H1 (cell line): ENCODE data around the gene FOXA3. TPM values are rescaled to one million over a fixed set of nuclear protein-coding genes. Genes with fewer than 3 reads are reported as not detected.

Experiments
- CTCF ChIA-PET: fragments of 300-600 bp; sonication (Branson Sonifier 250); formaldehyde crosslinking; loops from one replicate; lab custom pipeline; 2021; ENCODE audit not compliant: partially characterized antibody; lab: Charles Lee
- POLR2A ChIA-PET: fragments of 300-600 bp; sonication (Branson Sonifier 250); formaldehyde crosslinking; loops from one replicate; lab custom pipeline; 2021; ENCODE audit warnings: inconsistent platforms; ENCODE audit not compliant: partially characterized antibody; lab: Charles Lee
- DNase-seq, 2 experiments: peaks; one replicate each; pipeline versions ENCODE4 v3.0.0 to v3.0.0-alpha.2; 2010 to 2022; ENCODE audit warnings: low spot score in 2 of 2, low read depth in 1 of 2, mixed read lengths in 1 of 2
- FAIRE-seq: peaks from 2 replicates; lab custom pipeline; 2011; peaks lifted over from hg19 to GRCh38; lab: Jason Lieb, UNC
- H2AFZ ChIP-seq: 2 replicates; pipeline ENCODE4 v1.8.1; 2012; ENCODE audit warnings: low read length, inconsistent platforms
- H2AK5ac ChIP-seq: 2 replicates; pipeline ENCODE4 v1.6.1; 2013; ENCODE audit warnings: low read depth, low read length
- H2BK120ac ChIP-seq: replicated peaks from 2 replicates; pipeline ENCODE3; 2013; ENCODE audit warnings: low read depth, low read length, inconsistent platforms
- H2BK12ac ChIP-seq: 2 replicates; pipeline ENCODE4 v1.6.1; 2013; ENCODE audit warnings: low read depth, low read length
- H2BK15ac ChIP-seq: 2 replicates; pipeline ENCODE4 v1.6.1; 2013; ENCODE audit warnings: low read length
- H2BK20ac ChIP-seq: 2 replicates; pipeline ENCODE4 v1.6.1; 2013; ENCODE audit warnings: low read length
- H2BK5ac ChIP-seq: 2 replicates; pipeline ENCODE4 v1.6.1; 2013; ENCODE audit warnings: low read depth, low read length
- H3K14ac ChIP-seq: 2 replicates; pipeline ENCODE4 v1.6.1; 2013; ENCODE audit warnings: inconsistent platforms; ENCODE audit not compliant: insufficient read length
- H3K18ac ChIP-seq: 2 replicates; pipeline ENCODE4 v1.6.1; 2013; ENCODE audit warnings: low read length; ENCODE audit errors: extremely low read depth
- H3K23ac ChIP-seq: 2 replicates; pipeline ENCODE4 v1.6.1; 2013; ENCODE audit warnings: inconsistent platforms; ENCODE audit not compliant: insufficient read length
- H3K23me2 ChIP-seq: 2 replicates; pipeline ENCODE4 v1.6.1; 2013; ENCODE audit warnings: low read depth, low read length
- H3K27ac ChIP-seq: 2 replicates; pipeline ENCODE4 v1.6.1; 2011; ENCODE audit warnings: low read depth, low read length, inconsistent platforms
- H3K27me3 ChIP-seq, 4 experiments: replicated peaks in 1 of 4; 1 replicate in 1 of 4; 2 replicates in 3 of 4; pipeline versions ENCODE4 v1.6.1 to v1.8.1; 2011 to 2013; ENCODE audit warnings: low read length in 3 of 4, mild to moderate bottlenecking in 3 of 4, inconsistent platforms in 2 of 4, mixed read lengths in 2 of 4, moderate library complexity in 1 of 4; ENCODE audit not compliant: control insufficient read depth in 3 of 4, insufficient read depth in 3 of 4; ENCODE audit errors: extremely low read depth in 1 of 4
- H3K36me3 ChIP-seq, 4 experiments: 2 replicates each; pipeline versions ENCODE4 v1.6.1 to v1.8.1; 2011 to 2013; ENCODE audit warnings: mild to moderate bottlenecking in 4 of 4, low read length in 3 of 4, moderate library complexity in 2 of 4, control low read depth in 1 of 4, inconsistent platforms in 1 of 4; ENCODE audit not compliant: insufficient read depth in 4 of 4, control insufficient read depth in 2 of 4
- H3K4ac ChIP-seq: replicated peaks from 2 replicates; pipeline ENCODE3; 2013; ENCODE audit warnings: low read length, low read depth, mixed read lengths, inconsistent platforms; ENCODE audit not compliant: insufficient read length
- H3K4me1 ChIP-seq, 4 experiments: replicated peaks in 1 of 4; 1 replicate in 1 of 4; 2 replicates in 3 of 4; pipeline versions ENCODE4 v1.6.1 to v1.8.1; 2011 to 2013; ENCODE audit warnings: low read length in 3 of 4, inconsistent platforms in 2 of 4, mixed read lengths in 1 of 4; ENCODE audit not compliant: insufficient read depth in 4 of 4, control insufficient read depth in 3 of 4
- H3K4me2 ChIP-seq, 2 experiments: 2 replicates each; pipeline versions ENCODE4 v1.6.1 to v1.8.1; 2011 to 2013; ENCODE audit warnings: low read depth in 2 of 2, low read length in 2 of 2, control low read depth in 1 of 2, inconsistent platforms in 1 of 2, mild to moderate bottlenecking in 1 of 2; ENCODE audit not compliant: insufficient read depth in 1 of 2
- H3K4me3 ChIP-seq, 4 experiments: fragments of 200-600, 300-600 bp in 1 of 4; sonication (generic), shearing (Covaris generic), sonication (Bioruptor Twin) in 1 of 4; 2 replicates each; pipeline versions ENCODE4 v1.5.1 to v1.8.1; 2011 to 2016; ENCODE audit warnings: low read length in 4 of 4, low read depth in 3 of 4, control low read depth in 2 of 4, inconsistent platforms in 2 of 4, mild to moderate bottlenecking in 2 of 4, mixed read lengths in 1 of 4, moderate library complexity in 1 of 4; ENCODE audit not compliant: insufficient read depth in 2 of 4; ENCODE audit errors: extremely low read depth in 1 of 4
- H3K56ac ChIP-seq: replicated peaks from 2 replicates; pipeline ENCODE3; 2013; ENCODE audit warnings: low read depth, mild to moderate bottlenecking, mixed read lengths, low read length, inconsistent platforms; ENCODE audit not compliant: insufficient read length
- H3K79me1 ChIP-seq: 2 replicates; pipeline ENCODE4 v1.6.1; 2013; ENCODE audit warnings: low read depth, low read length, control low read depth
- H3K79me2 ChIP-seq, 2 experiments: 2 replicates each; pipeline versions ENCODE4 v1.6.1 to v1.8.1; 2012 to 2013; ENCODE audit warnings: low read length in 2 of 2, mild to moderate bottlenecking in 2 of 2, inconsistent platforms in 1 of 2; ENCODE audit not compliant: insufficient read depth in 2 of 2, control insufficient read depth in 1 of 2
- H3K9ac ChIP-seq, 4 experiments: replicated peaks in 1 of 4; 1 replicate in 1 of 4; 2 replicates in 3 of 4; pipeline versions ENCODE4 v1.6.1 to v1.8.1; 2011 to 2013; ENCODE audit warnings: low read depth in 3 of 4, low read length in 3 of 4, control low read depth in 2 of 4, mild to moderate bottlenecking in 2 of 4, moderate library complexity in 2 of 4, inconsistent platforms in 1 of 4; ENCODE audit errors: extremely low read depth in 1 of 4
- H3K9me3 ChIP-seq, 2 experiments: 2 replicates each; pipeline versions ENCODE4 v1.6.1 to v1.8.1; 2012 to 2013; ENCODE audit warnings: mild to moderate bottlenecking in 2 of 2, moderate library complexity in 2 of 2, control low read depth in 1 of 2, inconsistent platforms in 1 of 2, low read depth in 1 of 2, low read length in 1 of 2, mixed read lengths in 1 of 2; ENCODE audit not compliant: insufficient read depth in 2 of 2
- H4K20me1 ChIP-seq, 2 experiments: replicated peaks in 1 of 2; 2 replicates each; pipeline versions ENCODE3 to v1.8.1; 2011 to 2013; ENCODE audit warnings: inconsistent platforms in 2 of 2, low read length in 2 of 2, mild to moderate bottlenecking in 1 of 2; ENCODE audit not compliant: insufficient read depth in 2 of 2, control insufficient read depth in 1 of 2
- H4K5ac ChIP-seq: 2 replicates; pipeline ENCODE4 v1.6.1; 2013; ENCODE audit warnings: low read length, low read depth, mixed read lengths, inconsistent platforms; ENCODE audit not compliant: insufficient read length
- H4K8ac ChIP-seq: 2 replicates; pipeline ENCODE4 v1.8.0; 2013; ENCODE audit warnings: mild to moderate bottlenecking, moderate library complexity, low read length, inconsistent platforms; ENCODE audit not compliant: insufficient read depth; ENCODE audit errors: extremely low read depth
- H4K91ac ChIP-seq: replicated peaks from 2 replicates; pipeline ENCODE3; 2013; ENCODE audit warnings: low read length, mixed read lengths, inconsistent platforms; ENCODE audit not compliant: insufficient read length
- BACH1 ChIP-seq: IDR thresholded peaks from 2 replicates; pipeline ENCODE4 v1.6.1; 2012; ENCODE audit warnings: low read length, improper control_type of control experiment
- CBX5 ChIP-seq: fragments of 300-800, 300-1000 bp; sonication (generic); IDR thresholded peaks from 2 replicates; pipeline ENCODE4 v1.7.1; 2016; ENCODE audit warnings: antibody characterized with exemption, low read length, low read depth
- CREB1 ChIP-seq: IDR thresholded peaks from 2 replicates; pipeline ENCODE4 v1.6.1; 2012; ENCODE audit warnings: inconsistent platforms
- HDAC2 ChIP-seq, 2 experiments: fragments of 300-600 bp in 1 of 2; sonication (generic) in 1 of 2; IDR thresholded peaks; 2 replicates each; pipeline ENCODE4 v1.6.1; 2011 to 2012; ENCODE audit warnings: low read depth in 2 of 2, low read length in 2 of 2, mild to moderate bottlenecking in 2 of 2, moderate library complexity in 2 of 2, borderline replicate concordance in 1 of 2, inconsistent platforms in 1 of 2
- POLR2A ChIP-seq, 2 experiments: IDR thresholded peaks; 1 replicate in 1 of 2; 2 replicates in 1 of 2; pipeline ENCODE4 v1.6.1; 2011; ENCODE audit warnings: low read depth in 2 of 2, low read length in 2 of 2, mild to moderate bottlenecking in 2 of 2; ENCODE audit errors: control extremely low read depth in 1 of 2
- RNF2 ChIP-seq: fragments of 200-900, 300-1000 bp; sonication (generic); IDR thresholded peaks from 2 replicates; pipeline ENCODE4 v1.7.1; 2016; ENCODE audit warnings: borderline replicate concordance, low read depth, mild to moderate bottlenecking, antibody characterized with exemption, low read length; ENCODE audit not compliant: poor library complexity, severe bottlenecking; ENCODE audit errors: missing control alignments
- RXRA ChIP-seq: IDR thresholded peaks from 2 replicates; pipeline ENCODE4 v1.6.1; 2011; ENCODE audit warnings: low read depth, mild to moderate bottlenecking, low read length, moderate library complexity; ENCODE audit not compliant: insufficient read depth
- SIN3A ChIP-seq, 2 experiments: IDR thresholded peaks in 1 of 2; conservative IDR thresholded peaks in 1 of 2; 2 replicates each; pipeline ENCODE4 v1.6.1; 2011 to 2012; ENCODE audit warnings: low read length in 2 of 2, improper control_type of control experiment in 1 of 2, low read depth in 1 of 2, mild to moderate bottlenecking in 1 of 2
- TAF7 ChIP-seq: optimal IDR thresholded peaks from 2 replicates; pipeline ENCODE3; 2011; ENCODE audit warnings: low read depth, mild to moderate bottlenecking, inconsistent platforms, low read length, moderate library complexity, borderline replicate concordance
- whole genome bisulfite sequencing, 2 experiments: shearing (Covaris generic) in 1 of 2; methylation state at CpG; one replicate each; pipeline versions ENCODE4 v1.1.6 to v1.1.7; 2013 to 2015; ENCODE audit warnings: low lambda C conversion rate in 2 of 2, mixed read lengths in 2 of 2, inconsistent platforms in 1 of 2, low coverage in 1 of 2, missing lambda C conversion rate in 1 of 2; ENCODE audit not compliant: insufficient replicate concordance in 2 of 2, insufficient coverage in 1 of 2, insufficient read length in 1 of 2; ENCODE audit errors: extremely low coverage in 1 of 2, missing lambda C conversion rate in 1 of 2; 5-methylcytosine and 5-hydroxymethylcytosine counted together
- polyA plus RNA-seq, 7 experiments: library from polyadenylated mRNA; depleted of rRNA in 3 of 7; stranded (reverse) in 5 of 7; unstranded in 2 of 7; fragments of >200 nt in 5 of 7; fragments of 200-250 nt in 2 of 7; gene quantifications; 1 replicate in 5 of 7; 2 replicates in 1 of 7; 4 replicates in 1 of 7; pipeline versions ENCODE4 v1.2.1 to v1.2.3, GENCODE V29; 2011 to 2013; ENCODE audit warnings: missing spikeins in 2 of 7, mixed read lengths in 2 of 7
- total RNA-seq: library from RNA; stranded (reverse); fragmentation: NEBNext Ultra II Directional; extraction: Animal tissue kit (Norgen Biotek cat#: 25700); gene quantifications from 2 replicates; pipeline ENCODE4 v1.2.1, GENCODE V29; 2021
- TF ChIP-seq, protein P1 (sequence below), 3 experiments: IDR thresholded peaks; 1 replicate in 2 of 3; 2 replicates in 1 of 3; pipeline versions ENCODE4 v1.5.1 to v1.6.1; 2011; ENCODE audit warnings: low read length in 3 of 3, mild to moderate bottlenecking in 3 of 3, inconsistent platforms in 2 of 3, low read depth in 1 of 3, moderate library complexity in 1 of 3; ENCODE audit not compliant: insufficient read depth in 1 of 3; ENCODE audit errors: control extremely low read depth in 1 of 3

The FOXA3 gene
- total and polyA plus RNA-seq, 2 of the 8 experiments (the other 6 are each of a cell fraction or from before 2014, with no cell fraction given) = 20.2 to 49.1 TPM

DNA sequence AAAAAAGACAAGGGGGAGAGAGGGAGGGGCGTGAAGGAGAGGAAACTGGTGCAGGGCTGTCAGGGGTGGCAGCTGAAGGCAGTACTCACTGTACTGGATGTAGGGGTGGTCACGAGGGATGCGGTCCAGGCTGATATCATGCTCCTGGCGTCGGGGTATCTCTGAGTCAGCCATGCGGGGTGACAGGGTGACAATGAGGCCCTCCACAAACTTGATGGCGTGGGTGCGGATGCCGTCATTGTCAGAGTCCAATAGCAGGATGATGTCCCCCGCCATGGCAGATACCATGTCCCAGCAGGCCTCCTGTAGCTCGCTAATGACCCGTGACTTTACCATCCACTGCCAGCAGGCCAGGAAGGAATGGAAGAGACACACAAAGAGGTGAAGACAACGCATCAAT lies 16.5 kb upstream of the FOXA3 start:
- POLR2A ChIA-PET = interaction anchor here (1.0 to 1.4 kb wide), 2 partner anchors 9 to 27 kb away, joined by 4 to 5 read pairs; no protein-coding TSS in a partner anchor
- H3K9ac ChIP-seq = no peak overlapping the region
- no peak overlapping the region for H2BK15ac ChIP-seq
- H4K20me1 ChIP-seq = peaks cover 3 to 17% of the 10 kb centered on the region in 2 experiments
- H3K79me1 ChIP-seq = no peaks in the 10 kb centered on the region
- no peak overlapping the region for H4K5ac ChIP-seq
- H2BK5ac ChIP-seq = no peak overlapping the region
- no peaks in the 10 kb centered on the region for H3K9me3 ChIP-seq
- WGBS, 2 experiments = 91% methylated on average over 13 of the region's 13 CpGs; no CpG with 5 or more reads in 1 of the 2 experiments
- no peaks in the 10 kb centered on the region for H3K79me2 ChIP-seq
- H3K27me3 ChIP-seq = no peaks in the 10 kb centered on the region; a peak in 1 of 7 replicates
- H3K4me2 ChIP-seq = no peak overlapping the region
- H3K4me1 ChIP-seq = no peaks in the 10 kb centered on the region
- no peak overlapping the region for H4K8ac ChIP-seq
- no peak overlapping the region for H2AK5ac ChIP-seq
- H2AFZ ChIP-seq = no peak overlapping the region
- H3K23me2 ChIP-seq = no peaks in the 10 kb centered on the region
- no peak overlapping the region for H2BK12ac ChIP-seq
- DNase-seq (no peak), FAIRE-seq (no peak)
- H3K14ac ChIP-seq = no peak overlapping the region
- no peak overlapping the region for H3K56ac ChIP-seq
- H2BK120ac ChIP-seq = no peak overlapping the region
- no peak overlapping the region for H3K18ac ChIP-seq
- CTCF ChIA-PET = interaction anchor here (0.5 to 2.1 kb wide), 5 partner anchors 11 to 855 kb away, joined by 3 to 9 read pairs (median 6); no protein-coding TSS in a partner anchor
- H3K36me3 ChIP-seq = peaks cover 38 to 79% (median 62%) of the 10 kb centered on the region in 4 experiments
- H3K23ac ChIP-seq = no peak overlapping the region
- H3K4ac ChIP-seq = no peak overlapping the region
- no peak overlapping the region for H2BK20ac ChIP-seq
- no peak overlapping the region for H4K91ac ChIP-seq
- H3K4me3 ChIP-seq = no peak overlapping the region
- no peak overlapping the region for H3K27ac ChIP-seq
- TF ChIP-seq HDAC2 (IDR thresholded peaks at IDR 0.05; ENCODE audit: borderline replicate concordance in 1 of 2, low read depth in 2 of 2, low read length in 2 of 2) = no peak
- TF ChIP-seq CBX5 = no peak
- TF ChIP-seq CREB1 = no peak
- no peak for TF ChIP-seq BACH1
- TF ChIP-seq TAF7 = no peak
- TF ChIP-seq POLR2A (IDR thresholded peaks at IDR 0.05; ENCODE audit: control extremely low read depth in 1 of 2, low read depth in 2 of 2, low read length in 2 of 2) = no peak
- TF ChIP-seq, protein P1, sequence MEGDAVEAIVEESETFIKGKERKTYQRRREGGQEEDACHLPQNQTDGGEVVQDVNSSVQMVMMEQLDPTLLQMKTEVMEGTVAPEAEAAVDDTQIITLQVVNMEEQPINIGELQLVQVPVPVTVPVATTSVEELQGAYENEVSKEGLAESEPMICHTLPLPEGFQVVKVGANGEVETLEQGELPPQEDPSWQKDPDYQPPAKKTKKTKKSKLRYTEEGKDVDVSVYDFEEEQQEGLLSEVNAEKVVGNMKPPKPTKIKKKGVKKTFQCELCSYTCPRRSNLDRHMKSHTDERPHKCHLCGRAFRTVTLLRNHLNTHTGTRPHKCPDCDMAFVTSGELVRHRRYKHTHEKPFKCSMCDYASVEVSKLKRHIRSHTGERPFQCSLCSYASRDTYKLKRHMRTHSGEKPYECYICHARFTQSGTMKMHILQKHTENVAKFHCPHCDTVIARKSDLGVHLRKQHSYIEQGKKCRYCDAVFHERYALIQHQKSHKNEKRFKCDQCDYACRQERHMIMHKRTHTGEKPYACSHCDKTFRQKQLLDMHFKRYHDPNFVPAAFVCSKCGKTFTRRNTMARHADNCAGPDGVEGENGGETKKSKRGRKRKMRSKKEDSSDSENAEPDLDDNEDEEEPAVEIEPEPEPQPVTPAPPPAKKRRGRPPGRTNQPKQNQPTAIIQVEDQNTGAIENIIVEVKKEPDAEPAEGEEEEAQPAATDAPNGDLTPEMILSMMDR (IDR thresholded peaks at IDR 0.05; ENCODE audit: control extremely low read depth in 1 of 3, insufficient read depth in 1 of 3, low read depth in 1 of 3, low read length in 3 of 3) = no peak
- TF ChIP-seq SIN3A (conservative IDR thresholded peaks at IDR 0.05 in 1 of 2, IDR thresholded peaks at IDR 0.05 in 1 of 2; ENCODE audit: low read depth in 1 of 2, low read length in 2 of 2) = no peak
- TF ChIP-seq RXRA = no peak
- no peak for TF ChIP-seq RNF2
